Fibroblast of the conjunctiva (primary cell): Measurements from ENCODE around the gene NUP42.

Source experiments
- DNase-seq: peaks from one replicate; pipeline ENCODE4 v3.0.0-alpha.2; 2010; ENCODE audit warnings: low read depth

NUP42 gene

DNA sequence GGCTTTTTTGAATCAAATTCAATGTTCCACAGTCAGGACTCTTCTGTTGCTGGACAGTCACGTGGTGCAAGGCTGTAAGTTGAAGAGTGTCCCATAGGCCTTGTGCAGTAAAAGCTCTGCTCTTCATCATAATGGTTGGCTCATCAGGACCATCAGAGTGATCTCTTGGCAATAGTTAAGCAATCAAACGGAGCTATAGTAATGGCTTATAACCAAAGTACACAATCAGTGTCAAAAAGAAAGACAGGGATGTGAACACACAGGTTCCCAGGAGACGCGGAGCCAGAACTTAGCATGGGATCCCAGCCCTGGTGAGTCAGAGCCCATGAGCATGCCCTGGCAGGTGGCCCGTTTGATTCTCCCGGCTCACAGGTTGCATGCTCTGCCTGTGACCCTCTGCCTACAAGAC is 54.0 kb downstream of the NUP42 start:
- DNase-seq: peak; percentile 75

DNA sequence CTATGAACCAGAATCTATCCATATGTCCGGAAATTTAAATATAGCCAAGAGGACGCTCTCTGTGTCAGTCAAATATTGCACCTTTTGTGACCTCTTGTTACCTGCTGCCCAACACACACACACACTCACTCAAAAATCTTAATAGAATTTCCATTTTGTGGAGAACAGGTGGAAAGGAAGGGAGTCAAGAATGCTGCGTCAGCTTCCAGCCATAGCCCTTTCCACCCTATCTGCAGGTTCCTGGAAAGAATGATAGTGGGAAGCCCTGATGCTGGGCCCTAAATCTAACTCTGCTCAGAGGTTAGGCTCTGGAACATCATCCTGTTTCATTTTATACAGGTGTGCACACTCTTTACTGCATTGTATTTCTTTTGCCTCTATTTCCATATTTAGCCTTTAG is 55.2 kb downstream of the NUP42 start:
- no peak for DNase-seq

DNA sequence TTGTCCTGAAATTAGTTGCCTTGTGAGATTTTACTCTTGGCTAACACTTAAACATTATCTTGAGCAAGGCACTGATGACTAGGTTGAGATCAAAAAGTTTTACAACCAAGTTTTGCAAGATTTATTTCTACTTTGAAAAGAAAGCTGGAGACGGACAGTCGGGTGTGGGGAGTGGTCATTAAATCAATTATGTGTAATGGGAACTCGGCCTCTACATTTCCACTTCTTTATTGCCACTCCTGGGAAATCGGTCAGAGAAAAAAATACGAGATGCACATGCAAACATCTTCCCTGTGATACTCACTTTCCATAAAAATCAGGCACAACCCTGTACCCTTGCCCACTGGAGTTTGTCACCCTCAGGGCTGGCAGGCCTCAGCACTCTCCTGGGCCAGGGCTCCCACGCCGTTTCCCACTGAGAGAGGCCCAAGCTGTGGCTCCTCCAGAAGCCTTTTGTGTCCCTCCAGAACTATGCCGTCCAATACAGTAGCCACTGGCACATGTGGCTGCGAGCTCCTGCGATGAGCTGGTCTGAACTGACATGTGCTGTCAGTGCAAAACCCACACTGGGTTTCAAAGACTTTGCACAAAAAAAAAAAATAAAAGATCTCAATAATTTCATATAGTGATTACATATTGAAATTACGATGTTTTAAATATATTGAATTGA is 57.3 kb downstream of the NUP42 start:
- no peak for DNase-seq

DNA sequence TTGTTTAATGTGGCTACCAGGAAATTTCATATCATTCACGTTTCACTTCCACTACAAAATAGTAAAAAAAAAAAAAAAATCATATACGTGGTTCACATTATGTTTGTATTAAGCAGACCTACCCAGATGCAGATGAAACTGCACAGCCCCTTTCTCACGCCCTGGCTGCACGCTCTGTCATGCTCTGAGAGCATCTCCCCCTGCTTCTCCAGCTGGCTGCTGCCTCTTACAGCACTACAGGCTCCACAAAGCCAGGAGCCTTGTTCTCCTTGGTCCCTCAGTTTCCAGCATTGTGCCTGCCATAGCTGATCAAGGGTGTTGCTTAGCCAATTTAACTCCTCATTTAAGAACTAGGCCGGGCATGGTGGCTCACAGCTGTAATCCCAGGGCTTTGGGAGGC is 57.9 kb downstream of the NUP42 start:
- no peak for DNase-seq

DNA sequence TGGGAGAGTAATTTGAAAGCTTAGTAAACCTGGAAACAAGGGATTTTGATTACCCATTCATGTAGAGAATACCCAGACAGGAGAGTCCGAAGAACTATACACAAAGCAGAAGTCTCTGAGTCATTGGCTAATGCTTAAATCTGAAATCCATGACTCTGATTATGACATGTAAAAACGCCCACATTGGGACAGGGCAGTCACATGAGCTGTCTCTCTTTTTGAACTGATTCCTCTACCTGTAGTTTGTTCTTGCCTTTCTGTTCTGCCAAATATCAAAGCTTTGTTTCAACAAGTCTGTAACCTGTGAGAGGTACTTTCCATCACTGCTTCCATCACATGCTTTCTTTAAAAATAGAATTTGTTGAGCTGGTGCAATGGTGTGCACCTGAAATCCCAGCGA is 60.5 kb downstream of the NUP42 start:
- no peak for DNase-seq

DNA sequence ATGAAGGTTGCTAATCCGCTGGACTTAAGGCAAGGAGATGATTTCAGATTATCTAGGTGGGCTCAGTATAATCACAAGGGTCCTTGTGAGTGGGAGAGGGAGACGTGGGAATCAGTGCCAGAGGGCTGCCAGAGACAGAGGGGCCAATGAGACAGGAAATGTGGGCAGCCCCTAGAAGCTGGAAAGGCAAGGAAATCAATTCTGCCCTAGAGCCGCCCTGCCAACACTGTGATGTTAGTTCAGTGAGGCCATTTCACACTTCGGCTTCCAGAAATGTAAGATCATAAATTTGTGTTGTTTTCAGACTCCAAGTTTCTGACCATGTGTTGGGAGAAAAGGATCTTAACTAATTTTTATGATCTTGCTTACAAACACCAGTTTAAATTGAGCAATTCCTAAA is 61.1 kb downstream of the NUP42 start:
- no peak for DNase-seq

DNA sequence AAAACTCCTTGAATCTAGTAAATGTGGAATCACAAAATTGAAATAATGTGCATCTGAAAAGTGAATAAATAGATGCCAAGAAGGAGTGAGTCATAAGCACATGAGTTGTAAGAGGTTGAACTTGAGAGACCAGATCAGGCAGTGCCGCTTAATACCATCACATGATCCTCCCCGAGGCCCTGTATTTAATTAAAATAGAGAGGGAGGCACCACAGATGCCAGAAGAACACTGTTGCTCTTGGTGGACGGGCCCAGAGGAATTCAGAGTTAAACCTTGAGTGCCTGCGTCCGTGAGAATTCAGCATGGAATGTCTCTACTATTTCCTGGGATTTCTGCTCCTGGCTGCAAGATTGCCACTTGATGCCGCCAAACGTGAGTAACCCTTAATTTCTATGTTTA is 64.7 kb downstream of the NUP42 start, which contains the start of gene GPNMB:
Gene GPNMB, plus strand, starts transcription at position 221 of the 400 bp plus-strand sequence. Its CDS starts 83 bp downstream, at position 304.
- DNase-seq: peak; percentile 96

DNA sequence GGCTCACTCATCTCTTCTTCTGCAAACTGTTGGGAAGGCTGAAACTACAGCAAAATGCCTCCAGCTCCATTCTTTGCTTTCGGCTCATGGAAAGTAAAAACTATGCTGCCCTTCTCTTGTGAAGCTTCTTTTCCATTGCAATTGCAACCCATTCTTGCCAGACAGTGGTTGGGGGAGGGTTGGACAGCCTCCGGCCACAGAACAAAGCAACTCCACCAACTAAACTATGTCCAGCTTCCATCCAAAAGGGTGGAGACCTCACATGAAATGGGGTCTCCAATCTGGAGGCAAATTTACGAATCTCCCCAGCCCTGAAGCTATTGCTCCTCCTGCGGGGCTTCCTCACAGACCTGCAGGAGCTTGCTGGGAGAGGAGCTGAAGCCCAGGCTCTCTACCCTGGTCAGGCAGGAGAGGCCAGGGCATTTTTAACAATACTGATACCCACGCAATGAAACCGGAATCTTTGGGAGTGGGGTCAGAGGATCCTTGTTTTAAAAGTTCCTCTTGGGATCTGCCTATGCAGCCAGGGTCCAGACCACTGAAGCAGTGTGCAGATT is 65.3 kb downstream of the NUP42 start:
- peak; percentile 36 for DNase-seq

DNA sequence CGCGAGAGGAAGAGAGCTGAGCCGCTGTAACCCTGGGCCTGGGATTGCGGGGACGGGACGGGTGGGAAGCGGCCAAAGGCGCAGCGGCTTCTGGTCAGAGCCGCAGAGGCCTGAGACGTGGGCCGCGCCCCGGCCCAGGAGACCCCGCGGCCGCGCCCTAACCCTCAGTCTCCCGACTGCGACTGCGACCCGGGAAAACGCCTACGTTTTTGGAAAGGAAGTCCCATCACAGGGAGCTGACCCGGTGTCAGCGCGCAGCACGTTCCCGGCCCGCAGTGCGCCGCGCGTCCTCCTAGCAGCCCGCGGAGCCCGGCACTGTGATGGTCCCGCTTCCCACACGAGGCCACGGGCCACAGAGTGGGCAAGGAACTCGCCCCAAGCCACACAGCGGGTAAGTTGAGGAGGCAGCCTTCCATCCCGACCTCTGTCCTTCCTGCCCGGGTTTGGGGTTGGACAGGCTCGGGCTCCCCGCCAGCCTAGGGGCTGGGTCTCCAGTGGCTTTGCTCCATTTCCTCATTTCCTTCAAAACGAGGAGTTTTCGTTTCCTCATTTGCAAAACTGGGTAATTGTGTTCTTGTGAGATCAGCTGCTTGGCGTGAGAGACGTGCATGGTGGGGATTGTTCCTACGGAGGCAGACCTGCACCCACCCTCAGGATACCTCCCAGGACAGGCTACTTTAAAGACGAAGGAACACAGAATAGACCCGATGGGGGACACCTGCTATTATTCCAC is 65.9 kb downstream of the NUP42 start:
- DNase-seq: no peak

DNA sequence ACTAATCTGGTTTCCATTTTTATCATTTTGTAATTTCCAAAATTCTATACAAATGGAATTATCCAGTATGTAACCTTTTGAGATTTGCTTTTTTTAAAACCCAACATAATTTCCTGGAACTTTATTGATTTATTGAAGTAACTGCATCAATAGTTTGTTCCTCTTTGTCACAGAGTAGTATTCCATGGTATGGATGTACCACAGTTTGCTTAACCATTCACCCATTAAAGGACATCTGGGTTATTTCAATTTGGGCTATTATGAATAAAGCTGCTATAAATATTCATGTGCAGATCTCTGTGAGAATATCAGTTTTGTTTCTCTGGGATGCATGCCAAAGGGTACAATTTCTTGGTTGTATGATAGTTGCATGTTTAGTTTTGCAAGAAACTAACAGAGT is 67.6 kb downstream of the NUP42 start:
- DNase-seq: no peak
